ENCODE measurements around the gene WDFY3.

The WDFY3 gene

GRCh38 chr4:84878546-84878945 lies 87.9 kb downstream of the WDFY3 start:
- in situ Hi-C loops (cut with MboI; ENCODE audit: low sequenced_read_pairs, unreplicated experiment): no loop called here
- no peak for DNase-seq (ENCODE audit: low spot score)
- TF ChIP-seq CTCF (IDR thresholded peaks at IDR 0.05; ENCODE audit: borderline replicate concordance, control extremely low read depth, extremely low read depth, insufficient read depth, missing control alignments): no peak

GRCh38 chr4:84878090-84878489 lies 88.4 kb downstream of the WDFY3 start:
- no peak for TF ChIP-seq CTCF (IDR thresholded peaks at IDR 0.05; ENCODE audit: borderline replicate concordance, control extremely low read depth, extremely low read depth, insufficient read depth, missing control alignments)
- in situ Hi-C loops (cut with MboI; ENCODE audit: low sequenced_read_pairs, unreplicated experiment): no loop called here
- DNase-seq (ENCODE audit: low spot score): no peak

GRCh38 chr4:84877051-84877833 lies 89.2 kb downstream of the WDFY3 start:
- TF ChIP-seq CTCF (IDR thresholded peaks at IDR 0.05; ENCODE audit: borderline replicate concordance, control extremely low read depth, extremely low read depth, insufficient read depth, missing control alignments): no peak
- no peak for DNase-seq (ENCODE audit: low spot score)
- in situ Hi-C loops (cut with MboI; ENCODE audit: low sequenced_read_pairs, unreplicated experiment): no loop called here

- no peak for DNase-seq (ENCODE audit: low spot score)
- TF ChIP-seq CTCF (IDR thresholded peaks at IDR 0.05; ENCODE audit: borderline replicate concordance, control extremely low read depth, extremely low read depth, insufficient read depth, missing control alignments): no peak
- in situ Hi-C loops (cut with MboI; ENCODE audit: low sequenced_read_pairs, unreplicated experiment): no loop called here
These were observed 90.7 kb downstream of the WDFY3 start for GRCh38 chr4:84875636-84876371.

GRCh38 chr4:84874619-84875018 lies 91.9 kb downstream of the WDFY3 start:
- in situ Hi-C loops (cut with MboI; ENCODE audit: low sequenced_read_pairs, unreplicated experiment): no loop called here
- DNase-seq (ENCODE audit: low spot score): no peak
- no peak for TF ChIP-seq CTCF (IDR thresholded peaks at IDR 0.05; ENCODE audit: borderline replicate concordance, control extremely low read depth, extremely low read depth, insufficient read depth, missing control alignments)

GRCh38 chr4:84870398-84871163 lies 95.9 kb downstream of the WDFY3 start:
- TF ChIP-seq CTCF (IDR thresholded peaks at IDR 0.05; ENCODE audit: borderline replicate concordance, control extremely low read depth, extremely low read depth, insufficient read depth, missing control alignments): no peak
- in situ Hi-C loops (cut with MboI; ENCODE audit: low sequenced_read_pairs, unreplicated experiment): no loop called here
- DNase-seq (ENCODE audit: low spot score): no peak

Data from GM13976 (cell line).